Eye (tissue), 1 donor: ENCODE results near the gene GALNT3.

ENCODE experiments used
- DNase-seq: peaks from one replicate; pipeline ENCODE4 v3.0.0-alpha.2; 2015

The GALNT3 gene

GRCh38 chr2:165793779-165794535, at the start of gene GALNT3:
Gene GALNT3, minus strand, starts transcription at chr2:165794247. Its CDS starts 23,547 bp downstream, at chr2:165770700.
- DNase-seq = peak; percentile 59

- DNase-seq = no peak
These were observed 49.3 kb upstream of the GALNT3 start for GRCh38 chr2:165843351-165843750.

GRCh38 chr2:165840333-165840958, 46.4 kb upstream of the GALNT3 start:
- DNase-seq = no peak

- DNase-seq = no peak
These were observed 45.6 kb upstream of the GALNT3 start for GRCh38 chr2:165839610-165840009.

- no peak for DNase-seq
These were observed 43.1 kb upstream of the GALNT3 start for GRCh38 chr2:165837122-165837521.

GRCh38 chr2:165835363-165835762, 41.3 kb upstream of the GALNT3 start:
- DNase-seq = no peak

- no peak for DNase-seq
These were observed 39.1 kb upstream of the GALNT3 start for GRCh38 chr2:165833156-165833555.

GRCh38 chr2:165827921-165828276, 33.9 kb upstream of the GALNT3 start:
- no peak for DNase-seq

GRCh38 chr2:165827016-165827920, 33.2 kb upstream of the GALNT3 start:
- DNase-seq = no peak

- DNase-seq = peak; percentile 27
These were observed 31.0 kb upstream of the GALNT3 start for GRCh38 chr2:165825041-165825440.

- DNase-seq = no peak
These were observed 26.2 kb upstream of the GALNT3 start for GRCh38 chr2:165820296-165820695.

GRCh38 chr2:165818920-165819319, 24.9 kb upstream of the GALNT3 start:
- no peak for DNase-seq

- no peak for DNase-seq
These were observed 21.5 kb upstream of the GALNT3 start for GRCh38 chr2:165815299-165816141.

GRCh38 chr2:165814473-165814872, 20.4 kb upstream of the GALNT3 start:
- DNase-seq = no peak

- no peak for DNase-seq
These were observed 17.7 kb upstream of the GALNT3 start for GRCh38 chr2:165811592-165812370.

- DNase-seq = no peak
These were observed 16.4 kb upstream of the GALNT3 start for GRCh38 chr2:165810418-165810817.

- no peak for DNase-seq
These were observed 10.7 kb upstream of the GALNT3 start for GRCh38 chr2:165804719-165805118.

- no peak for DNase-seq
These were observed 9.2 kb upstream of the GALNT3 start for GRCh38 chr2:165803123-165803760.

- no peak for DNase-seq
These were observed 7.1 kb upstream of the GALNT3 start for GRCh38 chr2:165801176-165801575.

- no peak for DNase-seq
These were observed 2.9 kb upstream of the GALNT3 start for GRCh38 chr2:165796819-165797530.

- no peak for DNase-seq
These were observed 2.1 kb upstream of the GALNT3 start for GRCh38 chr2:165796129-165796528.
